ENCODE data around the gene CRELD2. TPM values are rescaled to one million over a fixed set of nuclear protein-coding genes. Genes with fewer than 3 reads are reported as not detected.

Gene CRELD2
- polyA plus RNA-seq, 3 donors: 20.3 to 33.2 (median 27.6) TPM

- Histone ChIP-seq H4K20me1 (ENCODE audit: insufficient read depth, low read length) (no peaks in the 10 kb centered on the region), H3K9ac (ENCODE audit: insufficient read depth, low read length, poor library complexity, severe bottlenecking) (no peak overlapping the region), H3K9me3 (replicated peaks in 1 of 2; ENCODE audit: control insufficient read depth in 1 of 2, insufficient read depth in 1 of 2, low read length in 2 of 2) (no peaks in the 10 kb centered on the region), H3K4me3 (replicated peaks in 1 of 3; ENCODE audit: low read depth in 2 of 3, low read length in 3 of 3) (no peak overlapping the region), H3K36me3 (replicated peaks in 1 of 2; ENCODE audit: control insufficient read depth in 1 of 2, insufficient read depth in 2 of 2, low read length in 2 of 2) (peaks cover 27 to 49% of the 10 kb centered on the region in 2 donors), H3K4me1 (ENCODE audit: control insufficient read depth in 1 of 2, insufficient read depth in 2 of 2, low read length in 2 of 2) (peaks cover 11 to 12% of the 10 kb centered on the region in 2 donors), H3K79me2 (ENCODE audit: insufficient read depth, low read length) (peaks cover 14% of the 10 kb centered on the region), H2AFZ (ENCODE audit: insufficient read depth, low read depth, low read length, poor library complexity, severe bottlenecking) (no peak overlapping the region), H3K27ac (ENCODE audit: low read depth in 1 of 2, low read length in 2 of 2) (no peak overlapping the region), H3K4me2 (replicated peaks; ENCODE audit: extremely low read depth, low read length, poor library complexity, severe bottlenecking) (no peak overlapping the region), H3K27me3 (ENCODE audit: control insufficient read depth in 2 of 2, insufficient read depth in 2 of 2, low read length in 2 of 2) (no peaks in the 10 kb centered on the region)
- peaks cover 39 to 47% of the 10 kb centered on the region in 2 donors for H3K36me3 Mint-ChIP-seq
- H3K9me3 Mint-ChIP-seq: no peaks in the 10 kb centered on the region
- peaks cover 0 to 3% (median 2%) of the 10 kb centered on the region in 3 donors for H3K27me3 Mint-ChIP-seq (ENCODE audit: low read depth in 3 of 3)
- intact Hi-C loops (cut with micrococcal nuclease): no loop called here
- H3K4me3 Mint-ChIP-seq: no peak overlapping the region
- DNase-seq: no peak
- no peak overlapping the region for H3K27ac Mint-ChIP-seq
- TF ChIP-seq, protein P1, sequence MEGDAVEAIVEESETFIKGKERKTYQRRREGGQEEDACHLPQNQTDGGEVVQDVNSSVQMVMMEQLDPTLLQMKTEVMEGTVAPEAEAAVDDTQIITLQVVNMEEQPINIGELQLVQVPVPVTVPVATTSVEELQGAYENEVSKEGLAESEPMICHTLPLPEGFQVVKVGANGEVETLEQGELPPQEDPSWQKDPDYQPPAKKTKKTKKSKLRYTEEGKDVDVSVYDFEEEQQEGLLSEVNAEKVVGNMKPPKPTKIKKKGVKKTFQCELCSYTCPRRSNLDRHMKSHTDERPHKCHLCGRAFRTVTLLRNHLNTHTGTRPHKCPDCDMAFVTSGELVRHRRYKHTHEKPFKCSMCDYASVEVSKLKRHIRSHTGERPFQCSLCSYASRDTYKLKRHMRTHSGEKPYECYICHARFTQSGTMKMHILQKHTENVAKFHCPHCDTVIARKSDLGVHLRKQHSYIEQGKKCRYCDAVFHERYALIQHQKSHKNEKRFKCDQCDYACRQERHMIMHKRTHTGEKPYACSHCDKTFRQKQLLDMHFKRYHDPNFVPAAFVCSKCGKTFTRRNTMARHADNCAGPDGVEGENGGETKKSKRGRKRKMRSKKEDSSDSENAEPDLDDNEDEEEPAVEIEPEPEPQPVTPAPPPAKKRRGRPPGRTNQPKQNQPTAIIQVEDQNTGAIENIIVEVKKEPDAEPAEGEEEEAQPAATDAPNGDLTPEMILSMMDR (IDR thresholded peaks at IDR 0.05): no peak
- over 99% methylated on average over 13 of the region's 14 CpGs for WGBS (ENCODE audit: insufficient coverage)
- H3K4me1 Mint-ChIP-seq: peaks cover 12% of the 10 kb centered on the region
Measured at GRCh38 chr22:49913446-49913845, 5.0 kb upstream of the CRELD2 start.

DNA sequence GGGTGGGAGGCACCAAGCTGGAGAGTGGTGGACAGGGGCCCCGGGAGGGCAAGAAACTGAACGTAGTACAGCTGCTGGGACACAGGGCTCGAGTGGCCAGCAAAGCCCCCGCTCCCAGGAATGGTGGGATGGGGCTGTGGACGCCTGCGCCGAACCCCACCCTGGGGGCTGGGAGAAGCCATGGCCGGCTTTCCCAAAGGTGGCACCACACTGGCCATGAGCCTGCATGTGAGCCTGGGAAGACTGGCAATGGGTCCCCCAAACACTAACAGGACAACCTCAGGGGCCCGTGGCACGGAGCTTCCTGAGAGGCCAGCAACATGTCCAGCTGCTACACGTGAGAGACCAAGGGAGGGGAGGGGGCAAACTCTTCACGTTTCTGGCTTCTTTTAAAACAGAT is 4.2 kb upstream of the CRELD2 start:
- Histone ChIP-seq H3K9me3 (replicated peaks in 1 of 2; ENCODE audit: control insufficient read depth in 1 of 2, insufficient read depth in 1 of 2, low read length in 2 of 2) (no peaks in the 10 kb centered on the region), H3K9ac (ENCODE audit: insufficient read depth, low read length, poor library complexity, severe bottlenecking) (no peak overlapping the region), H2AFZ (ENCODE audit: insufficient read depth, low read depth, low read length, poor library complexity, severe bottlenecking) (no peak overlapping the region), H3K4me2 (replicated peaks; ENCODE audit: extremely low read depth, low read length, poor library complexity, severe bottlenecking) (no peak overlapping the region), H3K27ac (ENCODE audit: low read depth in 1 of 2, low read length in 2 of 2) (no peak overlapping the region), H3K27me3 (ENCODE audit: control insufficient read depth in 2 of 2, insufficient read depth in 2 of 2, low read length in 2 of 2) (no peaks in the 10 kb centered on the region), H3K36me3 (replicated peaks in 1 of 2; ENCODE audit: control insufficient read depth in 1 of 2, insufficient read depth in 2 of 2, low read length in 2 of 2) (peaks cover 23 to 43% of the 10 kb centered on the region in 2 donors), H4K20me1 (ENCODE audit: insufficient read depth, low read length) (no peaks in the 10 kb centered on the region), H3K4me1 (ENCODE audit: control insufficient read depth in 1 of 2, insufficient read depth in 2 of 2, low read length in 2 of 2) (peaks cover 17 to 18% of the 10 kb centered on the region in 2 donors), H3K4me3 (replicated peaks in 1 of 3; ENCODE audit: low read depth in 2 of 3, low read length in 3 of 3) (no peak overlapping the region), H3K79me2 (ENCODE audit: insufficient read depth, low read length) (peaks cover 19% of the 10 kb centered on the region)
- Mint-ChIP-seq H3K9me3 (no peaks in the 10 kb centered on the region), H3K4me3 (no peak overlapping the region), H3K27me3 (ENCODE audit: low read depth in 3 of 3) (peaks cover 0 to 2% (median 0%) of the 10 kb centered on the region in 3 donors), H3K36me3 (peaks cover 32 to 39% of the 10 kb centered on the region in 2 donors), H3K27ac (peak overlapping the region in 1 of 7 donors; percentile 85), H3K4me1 (peaks cover 16% of the 10 kb centered on the region)
- DNase-seq: peak in 1 of 3 donors; percentile 2
- intact Hi-C loops (cut with micrococcal nuclease): no loop called here
- TF ChIP-seq, protein P1 (IDR thresholded peaks at IDR 0.05): no peak
- 98% methylated on average over 7 of the region's 12 CpGs for WGBS (ENCODE audit: insufficient coverage)

Data from CD14-positive monocyte (primary cell).